Measurements from ENCODE around the gene ALG9.
"Not testable (repeated sequence)": the region's sequence is repeated elsewhere in the genome, so short reads cannot be mapped to it uniquely, and the experiment has no call there.

Gene ALG9

DNA sequence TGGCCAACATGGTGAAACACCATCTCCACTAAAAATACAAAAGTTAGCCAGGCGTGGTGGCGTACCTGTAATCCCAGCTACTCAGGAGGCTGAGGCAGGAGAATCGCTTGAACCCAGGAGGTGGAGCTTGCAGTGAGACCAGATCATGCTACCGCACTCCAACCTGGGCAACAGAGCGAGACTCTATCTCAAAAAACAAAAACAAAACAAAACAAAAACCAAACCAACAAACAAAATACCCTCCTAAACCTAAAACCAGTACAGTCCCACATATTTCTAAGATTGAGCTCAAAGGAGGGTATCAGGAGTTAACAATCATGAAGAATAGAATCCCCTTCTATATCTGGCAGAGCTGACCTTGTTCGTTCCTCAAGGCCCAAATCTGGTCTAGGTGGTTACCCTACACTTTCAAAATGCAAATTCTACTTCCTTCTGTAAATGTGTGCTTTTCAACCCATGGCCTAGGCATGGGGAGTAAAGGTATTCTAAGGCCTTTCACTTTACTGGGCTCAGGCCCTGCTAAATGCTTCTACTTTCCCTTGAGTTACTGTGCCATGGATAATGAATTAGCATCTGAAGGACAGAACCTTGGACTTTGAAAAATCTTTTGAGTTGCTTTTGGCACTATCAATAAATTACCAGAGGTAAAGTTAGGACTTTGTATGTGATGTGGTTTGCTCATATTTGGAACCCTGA, 94.8 kb downstream of the ALG9 start:
- no peak overlapping the region for H2AFZ ChIP-seq
- H3K27ac ChIP-seq: no peak overlapping the region
- H3K4me3 ChIP-seq (ENCODE audit: low read depth, low read length): no peak overlapping the region
- no peaks in the 10 kb centered on the region for H3K9me3 ChIP-seq (ENCODE audit: control insufficient read depth, low read length)
- H3K27me3 ChIP-seq (ENCODE audit: control insufficient read depth, insufficient read depth, low read length): no peaks in the 10 kb centered on the region
- no peaks in the 10 kb centered on the region for H3K36me3 ChIP-seq (ENCODE audit: control insufficient read depth, insufficient read depth, low read length)
- H3K4me1 ChIP-seq: no peaks in the 10 kb centered on the region
- no peak overlapping the region for H3K9ac ChIP-seq
- TF ChIP-seq, protein P1, sequence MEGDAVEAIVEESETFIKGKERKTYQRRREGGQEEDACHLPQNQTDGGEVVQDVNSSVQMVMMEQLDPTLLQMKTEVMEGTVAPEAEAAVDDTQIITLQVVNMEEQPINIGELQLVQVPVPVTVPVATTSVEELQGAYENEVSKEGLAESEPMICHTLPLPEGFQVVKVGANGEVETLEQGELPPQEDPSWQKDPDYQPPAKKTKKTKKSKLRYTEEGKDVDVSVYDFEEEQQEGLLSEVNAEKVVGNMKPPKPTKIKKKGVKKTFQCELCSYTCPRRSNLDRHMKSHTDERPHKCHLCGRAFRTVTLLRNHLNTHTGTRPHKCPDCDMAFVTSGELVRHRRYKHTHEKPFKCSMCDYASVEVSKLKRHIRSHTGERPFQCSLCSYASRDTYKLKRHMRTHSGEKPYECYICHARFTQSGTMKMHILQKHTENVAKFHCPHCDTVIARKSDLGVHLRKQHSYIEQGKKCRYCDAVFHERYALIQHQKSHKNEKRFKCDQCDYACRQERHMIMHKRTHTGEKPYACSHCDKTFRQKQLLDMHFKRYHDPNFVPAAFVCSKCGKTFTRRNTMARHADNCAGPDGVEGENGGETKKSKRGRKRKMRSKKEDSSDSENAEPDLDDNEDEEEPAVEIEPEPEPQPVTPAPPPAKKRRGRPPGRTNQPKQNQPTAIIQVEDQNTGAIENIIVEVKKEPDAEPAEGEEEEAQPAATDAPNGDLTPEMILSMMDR (IDR thresholded peaks at IDR 0.05): no peak
- no peak overlapping the region for H3K4me2 ChIP-seq (ENCODE audit: low read length)
- no peaks in the 10 kb centered on the region for H3K79me2 ChIP-seq

DNA sequence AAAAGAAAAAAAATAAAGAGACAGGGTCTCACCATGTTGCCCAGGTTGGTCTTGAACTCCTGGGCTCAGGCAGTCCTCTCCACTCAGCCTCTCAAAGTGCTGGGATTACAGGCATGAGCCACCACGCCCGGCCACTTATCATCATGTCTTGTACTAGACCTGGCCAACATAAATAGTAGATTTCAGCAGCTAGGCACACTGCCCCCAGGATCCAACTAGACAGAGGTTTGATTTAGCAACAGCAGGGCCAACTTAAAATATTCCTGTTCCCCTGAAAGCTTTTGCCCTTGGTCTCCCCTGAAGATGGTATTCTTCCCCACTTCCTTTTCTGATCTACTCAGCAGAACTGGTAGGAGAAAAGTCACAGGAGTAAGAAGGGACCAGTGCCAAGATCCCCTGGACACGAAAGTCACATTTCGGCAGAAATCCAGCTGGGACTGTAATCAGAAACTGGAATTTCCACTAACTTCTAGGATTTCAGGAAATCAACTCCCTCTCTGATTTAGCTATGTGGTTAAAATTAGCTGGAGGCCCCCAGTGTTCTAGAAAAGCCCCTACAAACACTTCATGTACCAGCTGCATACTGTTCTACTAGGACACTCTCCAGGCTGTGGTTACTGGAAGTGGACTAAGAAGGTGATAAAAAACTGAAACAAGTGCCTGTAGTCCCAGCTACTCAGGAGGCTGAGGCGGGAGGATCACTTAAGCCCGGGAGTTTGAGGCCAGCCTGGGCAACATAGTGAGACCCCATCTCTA, 96.2 kb downstream of the ALG9 start:
- no peak overlapping the region for H2AFZ ChIP-seq
- no peak overlapping the region for H3K4me2 ChIP-seq (ENCODE audit: low read length)
- H3K27me3 ChIP-seq (ENCODE audit: control insufficient read depth, insufficient read depth, low read length): no peaks in the 10 kb centered on the region
- no peaks in the 10 kb centered on the region for H3K36me3 ChIP-seq (ENCODE audit: control insufficient read depth, insufficient read depth, low read length)
- no peak overlapping the region for H3K9ac ChIP-seq
- H3K27ac ChIP-seq: peak overlapping the region; percentile 41
- TF ChIP-seq, protein P1 (IDR thresholded peaks at IDR 0.05): no peak
- no peak overlapping the region for H3K4me3 ChIP-seq (ENCODE audit: low read depth, low read length)
- no peaks in the 10 kb centered on the region for H3K4me1 ChIP-seq
- H3K9me3 ChIP-seq (ENCODE audit: control insufficient read depth, low read length): no peaks in the 10 kb centered on the region
- no peaks in the 10 kb centered on the region for H3K79me2 ChIP-seq

DNA sequence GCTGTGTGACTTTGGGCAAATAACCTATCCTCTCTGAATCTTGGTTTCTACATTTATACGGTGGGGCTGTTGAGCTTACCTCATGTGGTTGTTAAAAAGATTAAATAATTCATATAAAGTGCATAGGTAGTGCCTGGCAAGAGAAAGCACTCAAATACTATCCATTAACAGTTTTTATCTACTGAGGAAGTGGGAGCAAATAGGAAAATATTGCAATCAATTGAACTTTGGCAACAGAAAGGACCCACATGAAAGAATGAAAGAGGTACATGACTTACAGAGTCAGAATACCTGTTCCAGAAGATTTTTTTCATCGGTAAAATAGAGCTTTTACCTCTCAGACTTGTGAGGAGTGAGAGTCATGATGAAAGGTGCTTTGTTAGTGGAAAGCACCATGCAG, 98.8 kb downstream of the ALG9 start:
- Histone ChIP-seq H3K36me3 (ENCODE audit: control insufficient read depth, insufficient read depth, low read length) (no peaks in the 10 kb centered on the region), H3K27ac (no peak overlapping the region), H2AFZ (no peak overlapping the region), H3K4me3 (ENCODE audit: low read depth, low read length) (no peak overlapping the region), H3K9ac (no peak overlapping the region), H3K9me3 (ENCODE audit: control insufficient read depth, low read length) (no peaks in the 10 kb centered on the region), H3K79me2 (no peaks in the 10 kb centered on the region), H3K4me2 (ENCODE audit: low read length) (no peak overlapping the region), H3K4me1 (no peaks in the 10 kb centered on the region), H3K27me3 (ENCODE audit: control insufficient read depth, insufficient read depth, low read length) (no peaks in the 10 kb centered on the region)
- TF ChIP-seq, protein P1 (IDR thresholded peaks at IDR 0.05): no peak

GRCh38 chr11:111771205-111771604, 100.2 kb downstream of the ALG9 start:
- not testable (repeated sequence) for H3K9ac ChIP-seq; H3K27me3 ChIP-seq (ENCODE audit: control insufficient read depth, insufficient read depth, low read length); H3K36me3 ChIP-seq (ENCODE audit: control insufficient read depth, insufficient read depth, low read length)

DNA sequence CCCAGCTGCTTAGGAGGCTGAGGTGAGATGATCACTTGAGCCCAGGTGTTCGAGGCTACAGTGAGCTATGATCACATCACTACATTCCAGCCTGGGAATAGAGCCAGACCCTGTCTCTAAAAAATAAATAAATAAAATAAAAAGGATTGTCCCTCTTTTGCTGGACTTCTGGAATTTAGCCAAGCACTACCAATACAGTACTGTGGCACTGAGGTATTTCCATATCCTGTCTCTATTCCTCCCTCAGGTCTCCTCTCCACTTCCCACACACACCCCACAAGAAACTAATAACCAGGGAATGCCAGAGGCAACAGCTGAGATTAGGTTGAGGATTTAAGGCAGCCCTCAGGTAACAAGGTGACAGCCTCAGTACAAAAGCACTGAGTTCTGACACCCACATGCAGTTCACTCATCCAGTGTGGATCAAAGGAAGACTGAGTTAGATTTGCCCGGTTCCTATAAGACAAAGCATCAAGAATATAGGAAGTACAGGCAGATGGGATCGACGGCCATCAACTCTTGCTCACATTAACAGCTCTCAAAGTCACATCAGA, 100.7 kb downstream of the ALG9 start:
- no peaks in the 10 kb centered on the region for H3K27me3 ChIP-seq (ENCODE audit: control insufficient read depth, insufficient read depth, low read length)
- H3K9ac ChIP-seq: no peak overlapping the region
- no peak overlapping the region for H3K27ac ChIP-seq
- H3K79me2 ChIP-seq: no peaks in the 10 kb centered on the region
- peaks cover 4% of the 10 kb centered on the region for H3K4me1 ChIP-seq
- no peaks in the 10 kb centered on the region for H3K9me3 ChIP-seq (ENCODE audit: control insufficient read depth, low read length)
- H3K4me2 ChIP-seq (ENCODE audit: low read length): no peak overlapping the region
- H3K4me3 ChIP-seq (ENCODE audit: low read depth, low read length): no peak overlapping the region
- H2AFZ ChIP-seq: no peak overlapping the region
- H3K36me3 ChIP-seq (ENCODE audit: control insufficient read depth, insufficient read depth, low read length): no peaks in the 10 kb centered on the region
- TF ChIP-seq, protein P1 (IDR thresholded peaks at IDR 0.05): no peak

More at GRCh38 chr11:111771205-111771604, 100.2 kb downstream of the ALG9 start:
- not testable (repeated sequence) for H3K9me3 ChIP-seq (ENCODE audit: control insufficient read depth, low read length); H3K27ac ChIP-seq; H3K79me2 ChIP-seq; H3K4me1 ChIP-seq; H3K4me2 ChIP-seq (ENCODE audit: low read length); H2AFZ ChIP-seq; H3K4me3 ChIP-seq (ENCODE audit: low read depth, low read length)
